Parathyroid adenoma (tissue), 2 donors: ENCODE data around the gene NEGR1.

Experiments used
- H2AFZ ChIP-seq: fragments of 300-600 bp; sonication (generic); one replicate; pipeline ENCODE4 v1.7.0; 2017; ENCODE audit warnings: antibody characterized with exemption, mild to moderate bottlenecking
- H3K27ac ChIP-seq: fragments of 300-600 bp; sonication (generic); one replicate; pipeline ENCODE4 v1.7.0; 2017
- H3K27me3 ChIP-seq: fragments of 300-600 bp; sonication (generic); one replicate; pipeline ENCODE4 v1.7.0; 2017; ENCODE audit warnings: low read length; ENCODE audit not compliant: control insufficient read depth, insufficient read depth
- H3K36me3 ChIP-seq: fragments of 300-600 bp; sonication (generic); one replicate; pipeline ENCODE4 v1.7.0; 2017; ENCODE audit warnings: low read length; ENCODE audit not compliant: control insufficient read depth, insufficient read depth
- H3K4me1 ChIP-seq: fragments of 300-600 bp; sonication (generic); one replicate; pipeline ENCODE4 v1.7.0; 2017; ENCODE audit warnings: control low read depth
- H3K4me2 ChIP-seq: fragments of 300-600 bp; sonication (generic); one replicate; pipeline ENCODE4 v1.7.0; 2017; ENCODE audit warnings: low read length
- H3K4me3 ChIP-seq: fragments of 300-600 bp; sonication (generic); one replicate; pipeline ENCODE4 v1.7.0; 2017; ENCODE audit warnings: low read depth, low read length
- H3K79me2 ChIP-seq: fragments of 300-600 bp; sonication (generic); one replicate; pipeline ENCODE4 v1.7.0; 2017; ENCODE audit warnings: control low read depth
- H3K9ac ChIP-seq: fragments of 300-600 bp; sonication (generic); one replicate; pipeline ENCODE4 v1.7.0; 2017; ENCODE audit warnings: mild to moderate bottlenecking
- H3K9me3 ChIP-seq: fragments of 300-600 bp; sonication (generic); one replicate; pipeline ENCODE4 v1.7.0; 2017; ENCODE audit warnings: low read length; ENCODE audit not compliant: control insufficient read depth
- TF ChIP-seq, protein P1 (sequence below): fragments of 300-600 bp; sonication (generic); IDR thresholded peaks from one replicate; pipeline ENCODE4 v1.7.0; 2017; ENCODE audit warnings: antibody characterized with exemption, mild to moderate bottlenecking
- donor health status: primary hyperparathyroidism.

Gene NEGR1

DNA sequence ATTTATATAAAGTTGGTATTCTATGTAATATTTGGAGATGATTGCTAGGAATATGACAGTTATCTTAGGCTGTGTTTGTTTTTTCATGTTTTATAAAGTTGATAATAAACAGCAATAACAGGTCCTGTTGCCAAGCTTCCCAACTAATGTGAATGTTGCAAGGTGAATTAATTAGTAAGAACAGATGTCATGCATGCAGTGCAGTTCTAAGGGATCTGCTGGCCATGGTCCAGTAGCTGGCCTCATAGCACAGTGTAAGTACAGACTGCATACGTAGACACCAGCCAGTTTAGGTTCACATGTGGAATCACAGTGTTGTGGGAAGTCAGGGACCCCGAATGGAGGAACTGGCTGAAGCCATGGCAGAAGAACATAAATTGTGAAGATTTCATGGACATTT is 478.2 kb downstream of the NEGR1 start:
- Histone ChIP-seq H3K9me3 (no peaks in the 10 kb centered on the region), H2AFZ (no peak overlapping the region), H3K27me3 (no peaks in the 10 kb centered on the region)

GRCh38 chr1:71796006-71796405 is 486.3 kb downstream of the NEGR1 start:
- Histone ChIP-seq H3K4me2 (no peak overlapping the region), H3K79me2 (no peaks in the 10 kb centered on the region), H3K27me3 (no peaks in the 10 kb centered on the region), H2AFZ (no peak overlapping the region), H3K27ac (no peak overlapping the region), H3K4me3 (no peak overlapping the region), H3K9ac (no peak overlapping the region), H3K9me3 (no peaks in the 10 kb centered on the region), H3K4me1 (no peaks in the 10 kb centered on the region), H3K36me3 (no peaks in the 10 kb centered on the region)
- TF ChIP-seq, protein P1, sequence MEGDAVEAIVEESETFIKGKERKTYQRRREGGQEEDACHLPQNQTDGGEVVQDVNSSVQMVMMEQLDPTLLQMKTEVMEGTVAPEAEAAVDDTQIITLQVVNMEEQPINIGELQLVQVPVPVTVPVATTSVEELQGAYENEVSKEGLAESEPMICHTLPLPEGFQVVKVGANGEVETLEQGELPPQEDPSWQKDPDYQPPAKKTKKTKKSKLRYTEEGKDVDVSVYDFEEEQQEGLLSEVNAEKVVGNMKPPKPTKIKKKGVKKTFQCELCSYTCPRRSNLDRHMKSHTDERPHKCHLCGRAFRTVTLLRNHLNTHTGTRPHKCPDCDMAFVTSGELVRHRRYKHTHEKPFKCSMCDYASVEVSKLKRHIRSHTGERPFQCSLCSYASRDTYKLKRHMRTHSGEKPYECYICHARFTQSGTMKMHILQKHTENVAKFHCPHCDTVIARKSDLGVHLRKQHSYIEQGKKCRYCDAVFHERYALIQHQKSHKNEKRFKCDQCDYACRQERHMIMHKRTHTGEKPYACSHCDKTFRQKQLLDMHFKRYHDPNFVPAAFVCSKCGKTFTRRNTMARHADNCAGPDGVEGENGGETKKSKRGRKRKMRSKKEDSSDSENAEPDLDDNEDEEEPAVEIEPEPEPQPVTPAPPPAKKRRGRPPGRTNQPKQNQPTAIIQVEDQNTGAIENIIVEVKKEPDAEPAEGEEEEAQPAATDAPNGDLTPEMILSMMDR, result no peak

More for the DNA sequence above, 478.2 kb downstream of the NEGR1 start:
- Histone ChIP-seq H3K4me1 (no peaks in the 10 kb centered on the region), H3K9ac (no peak overlapping the region), H3K4me2 (no peak overlapping the region), H3K27ac (no peak overlapping the region), H3K79me2 (no peaks in the 10 kb centered on the region), H3K4me3 (no peak overlapping the region), H3K36me3 (no peaks in the 10 kb centered on the region)
- TF ChIP-seq, protein P1, result no peak

DNA sequence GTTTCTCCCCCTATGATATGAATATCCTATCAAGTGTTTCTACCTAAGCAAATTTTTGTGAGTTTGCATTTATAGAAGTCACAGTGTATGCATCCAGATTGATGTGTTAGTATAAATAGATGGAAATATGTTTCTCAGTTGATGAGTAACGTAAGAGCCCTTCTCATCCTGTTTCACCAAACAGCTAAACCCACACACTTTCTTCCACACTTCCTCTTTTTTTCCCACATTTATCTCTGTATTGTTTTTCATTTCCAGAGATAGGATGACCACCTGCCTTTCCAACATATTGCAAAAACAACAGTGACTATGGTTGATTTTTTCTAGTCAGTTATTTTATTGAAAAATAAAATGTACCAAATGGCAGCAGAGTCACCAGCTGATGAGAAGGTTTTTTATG is 490.1 kb downstream of the NEGR1 start:
- Histone ChIP-seq H3K4me1 (no peaks in the 10 kb centered on the region), H2AFZ (no peak overlapping the region), H3K36me3 (no peaks in the 10 kb centered on the region), H3K4me2 (no peak overlapping the region), H3K9ac (no peak overlapping the region), H3K27ac (no peak overlapping the region), H3K4me3 (no peak overlapping the region), H3K9me3 (no peaks in the 10 kb centered on the region), H3K79me2 (no peaks in the 10 kb centered on the region), H3K27me3 (no peaks in the 10 kb centered on the region)
- TF ChIP-seq, protein P1, result no peak

DNA sequence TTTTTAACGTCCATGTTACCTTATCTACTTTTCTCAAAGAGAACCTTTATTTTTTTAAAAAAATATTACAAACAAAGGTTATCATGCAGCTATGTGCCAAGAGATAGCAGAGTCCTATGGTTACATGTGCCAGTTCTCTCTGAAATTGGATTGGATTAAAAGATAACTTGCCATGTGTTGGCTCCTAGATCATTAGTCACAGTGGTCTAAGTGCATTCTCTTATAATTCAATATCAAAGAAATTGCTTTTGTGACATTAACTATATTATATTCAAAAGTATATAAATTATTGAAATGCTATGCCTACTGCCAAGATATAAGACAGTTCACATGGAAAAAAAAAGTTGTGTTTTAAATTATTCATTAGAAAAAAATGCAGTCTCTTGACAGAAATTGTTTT is 494.2 kb downstream of the NEGR1 start:
- Histone ChIP-seq H3K27me3 (no peaks in the 10 kb centered on the region), H3K4me1 (no peaks in the 10 kb centered on the region), H3K4me2 (no peak overlapping the region), H3K27ac (no peak overlapping the region), H3K79me2 (no peaks in the 10 kb centered on the region), H3K4me3 (no peak overlapping the region), H3K9me3 (no peaks in the 10 kb centered on the region), H3K36me3 (no peaks in the 10 kb centered on the region), H2AFZ (no peak overlapping the region), H3K9ac (no peak overlapping the region)
- TF ChIP-seq, protein P1, result no peak

- H3K9me3 ChIP-seq, result no peaks in the 10 kb centered on the region
- no peak overlapping the region for H3K4me3 ChIP-seq
- no peak overlapping the region for H3K27ac ChIP-seq
- H3K4me1 ChIP-seq, result no peaks in the 10 kb centered on the region
- TF ChIP-seq, protein P1, result no peak
- H3K36me3 ChIP-seq, result no peaks in the 10 kb centered on the region
- no peaks in the 10 kb centered on the region for H3K27me3 ChIP-seq
- no peaks in the 10 kb centered on the region for H3K79me2 ChIP-seq
- no peak overlapping the region for H2AFZ ChIP-seq
- no peak overlapping the region for H3K4me2 ChIP-seq
- no peak overlapping the region for H3K9ac ChIP-seq
These were observed 494.6 kb downstream of the NEGR1 start for GRCh38 chr1:71787699-71788098.
